ENCODE results near the gene TXNRD1.

Gene TXNRD1

DNA sequence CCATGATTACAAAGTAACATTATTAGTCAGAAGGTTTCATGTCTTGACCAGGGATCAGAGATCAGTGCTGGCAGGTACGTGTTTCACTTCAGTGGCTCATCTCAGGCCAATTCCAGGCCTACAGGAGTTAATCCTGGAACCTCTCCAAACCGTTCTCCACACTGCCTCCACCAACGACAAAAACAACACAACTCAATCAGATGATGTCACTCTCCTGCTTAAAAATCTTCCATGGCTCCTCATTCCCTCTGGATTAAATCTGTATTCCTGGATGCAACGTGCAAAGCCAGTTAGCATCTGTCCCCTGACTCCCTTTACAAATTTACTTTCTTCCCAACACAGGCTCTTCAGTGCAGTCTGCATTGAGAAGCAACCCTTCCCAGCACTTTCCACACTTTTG, 34.3 kb upstream of the TXNRD1 start:
- H2BK5ac ChIP-seq (ENCODE audit: low read length): no peak overlapping the region
- WGBS, 2 donors (ENCODE audit: extremely low coverage in 2 of 2, insufficient read length in 2 of 2, insufficient replicate concordance in 1 of 2): no CpG with 5 or more reads among the region's 4 CpGs

GRCh38 chr12:104182144-104182543, 33.4 kb upstream of the TXNRD1 start:
- Histone ChIP-seq H3K36me3 (replicated peaks in 1 of 2; ENCODE audit: control insufficient read depth in 2 of 2, insufficient read depth in 2 of 2, low read length in 2 of 2) (no peaks in the 10 kb centered on the region), H3K27ac (replicated peaks; ENCODE audit: low read length) (no peak overlapping the region), H3K4me1 (ENCODE audit: control insufficient read depth in 2 of 2, insufficient read depth in 1 of 2, low read depth in 1 of 2, low read length in 2 of 2) (no peaks in the 10 kb centered on the region), H3K14ac (ENCODE audit: low read length) (no peak overlapping the region), H3K23ac (ENCODE audit: low read depth, low read length, poor library complexity) (no peak overlapping the region), H2AFZ (ENCODE audit: low read length) (no peak overlapping the region), H3K9ac (ENCODE audit: low read depth, low read length, poor library complexity) (no peak overlapping the region), H3K79me1 (ENCODE audit: low read depth, low read length) (no peaks in the 10 kb centered on the region), H2BK15ac (ENCODE audit: low read length) (no peak overlapping the region), H3K4me2 (ENCODE audit: insufficient read depth, low read length, poor library complexity, severe bottlenecking) (no peak overlapping the region), H2BK120ac (ENCODE audit: low read depth, low read length) (no peak overlapping the region), H2AK5ac (ENCODE audit: low read depth, low read length) (no peak overlapping the region), H3K4me3 (ENCODE audit: low read length in 2 of 2) (no peak overlapping the region), H2BK5ac (ENCODE audit: low read length) (no peak overlapping the region), H4K91ac (ENCODE audit: low read depth, low read length, poor library complexity) (no peak overlapping the region), H2BK12ac (ENCODE audit: low read length) (no peak overlapping the region), H3K18ac (ENCODE audit: low read length) (no peak overlapping the region), H3K9me3 (replicated peaks in 1 of 2; ENCODE audit: control insufficient read depth in 2 of 2, insufficient read depth in 1 of 2, low read depth in 1 of 2, low read length in 2 of 2) (peaks cover 5 to 7% of the 10 kb centered on the region in 2 donors), H4K8ac (ENCODE audit: low read depth, low read length) (no peak overlapping the region), H3K4ac (ENCODE audit: low read length) (no peak overlapping the region), H3K27me3 (ENCODE audit: control insufficient read depth in 3 of 3, insufficient read depth in 3 of 3, low read depth in 1 of 3, low read length in 3 of 3) (peaks cover 0 to 10% (median 0%) of the 10 kb centered on the region in 3 experiments)
- WGBS, 2 donors (ENCODE audit: extremely low coverage in 2 of 2, insufficient read length in 2 of 2, insufficient replicate concordance in 1 of 2): no CpG with 5 or more reads among the region's 4 CpGs
- no peak for DNase-seq (ENCODE audit: low spot score)

More for the DNA sequence above, 34.3 kb upstream of the TXNRD1 start:
- Histone ChIP-seq H3K36me3 (replicated peaks in 1 of 2; ENCODE audit: control insufficient read depth in 2 of 2, insufficient read depth in 2 of 2, low read length in 2 of 2) (no peaks in the 10 kb centered on the region), H2AK5ac (ENCODE audit: low read depth, low read length) (no peak overlapping the region), H3K9me3 (replicated peaks in 1 of 2; ENCODE audit: control insufficient read depth in 2 of 2, insufficient read depth in 1 of 2, low read depth in 1 of 2, low read length in 2 of 2) (peaks cover 5 to 7% of the 10 kb centered on the region in 2 donors), H3K27ac (replicated peaks; ENCODE audit: low read length) (no peak overlapping the region), H2BK12ac (ENCODE audit: low read length) (no peak overlapping the region), H3K9ac (ENCODE audit: low read depth, low read length, poor library complexity) (no peak overlapping the region), H4K8ac (ENCODE audit: low read depth, low read length) (no peak overlapping the region), H3K14ac (ENCODE audit: low read length) (no peak overlapping the region), H3K23ac (ENCODE audit: low read depth, low read length, poor library complexity) (no peak overlapping the region), H3K18ac (ENCODE audit: low read length) (no peak overlapping the region), H3K27me3 (ENCODE audit: control insufficient read depth in 3 of 3, insufficient read depth in 3 of 3, low read depth in 1 of 3, low read length in 3 of 3) (peaks cover 0 to 12% (median 0%) of the 10 kb centered on the region in 3 experiments), H2BK120ac (ENCODE audit: low read depth, low read length) (no peak overlapping the region), H4K91ac (ENCODE audit: low read depth, low read length, poor library complexity) (no peak overlapping the region), H3K79me1 (ENCODE audit: low read depth, low read length) (no peaks in the 10 kb centered on the region), H3K4me1 (ENCODE audit: control insufficient read depth in 2 of 2, insufficient read depth in 1 of 2, low read depth in 1 of 2, low read length in 2 of 2) (no peaks in the 10 kb centered on the region), H3K4me3 (ENCODE audit: low read length in 2 of 2) (no peak overlapping the region), H3K4ac (ENCODE audit: low read length) (no peak overlapping the region), H2BK15ac (ENCODE audit: low read length) (no peak overlapping the region), H3K4me2 (ENCODE audit: insufficient read depth, low read length, poor library complexity, severe bottlenecking) (no peak overlapping the region), H2AFZ (ENCODE audit: low read length) (no peak overlapping the region)
- no peak for DNase-seq (ENCODE audit: low spot score)

GRCh38 chr12:104182621-104183378, 32.8 kb upstream of the TXNRD1 start:
- H3K4me2 ChIP-seq (ENCODE audit: insufficient read depth, low read length, poor library complexity, severe bottlenecking): no peak overlapping the region
- no peak overlapping the region for H3K9ac ChIP-seq (ENCODE audit: low read depth, low read length, poor library complexity)
- no peaks in the 10 kb centered on the region for H3K79me1 ChIP-seq (ENCODE audit: low read depth, low read length)
- no peak overlapping the region for H3K14ac ChIP-seq (ENCODE audit: low read length)
- H2AK5ac ChIP-seq (ENCODE audit: low read depth, low read length): no peak overlapping the region
- no peak overlapping the region for H3K23ac ChIP-seq (ENCODE audit: low read depth, low read length, poor library complexity)
- no peak overlapping the region for H2BK12ac ChIP-seq (ENCODE audit: low read length)
- H3K27ac ChIP-seq (replicated peaks; ENCODE audit: low read length): no peak overlapping the region
- peaks cover 0 to 9% (median 0%) of the 10 kb centered on the region in 3 experiments for H3K27me3 ChIP-seq (ENCODE audit: control insufficient read depth in 3 of 3, insufficient read depth in 3 of 3, low read depth in 1 of 3, low read length in 3 of 3)
- H4K8ac ChIP-seq (ENCODE audit: low read depth, low read length): no peak overlapping the region
- WGBS, 2 donors (ENCODE audit: extremely low coverage in 2 of 2, insufficient read length in 2 of 2, insufficient replicate concordance in 1 of 2): no CpG with 5 or more reads among the region's 5 CpGs
- H2BK15ac ChIP-seq (ENCODE audit: low read length): no peak overlapping the region
- H4K91ac ChIP-seq (ENCODE audit: low read depth, low read length, poor library complexity): no peak overlapping the region
- no peak overlapping the region for H2AFZ ChIP-seq (ENCODE audit: low read length)
- H2BK5ac ChIP-seq (ENCODE audit: low read length): no peak overlapping the region
- H3K4me3 ChIP-seq (ENCODE audit: low read length in 2 of 2): no peak overlapping the region
- H3K4ac ChIP-seq (ENCODE audit: low read length): no peak overlapping the region
- DNase-seq (ENCODE audit: low spot score): no peak
- peaks cover 5 to 8% of the 10 kb centered on the region in 2 donors for H3K9me3 ChIP-seq (replicated peaks in 1 of 2; ENCODE audit: control insufficient read depth in 2 of 2, insufficient read depth in 1 of 2, low read depth in 1 of 2, low read length in 2 of 2)
- H3K36me3 ChIP-seq (replicated peaks in 1 of 2; ENCODE audit: control insufficient read depth in 2 of 2, insufficient read depth in 2 of 2, low read length in 2 of 2): no peaks in the 10 kb centered on the region
- no peak overlapping the region for H2BK120ac ChIP-seq (ENCODE audit: low read depth, low read length)
- H3K4me1 ChIP-seq (ENCODE audit: control insufficient read depth in 2 of 2, insufficient read depth in 1 of 2, low read depth in 1 of 2, low read length in 2 of 2): no peaks in the 10 kb centered on the region
- no peak overlapping the region for H3K18ac ChIP-seq (ENCODE audit: low read length)

- Histone ChIP-seq H4K8ac (ENCODE audit: low read depth, low read length) (no peak overlapping the region), H2BK120ac (ENCODE audit: low read depth, low read length) (no peak overlapping the region), H3K4me2 (ENCODE audit: insufficient read depth, low read length, poor library complexity, severe bottlenecking) (no peak overlapping the region), H4K91ac (ENCODE audit: low read depth, low read length, poor library complexity) (no peak overlapping the region), H3K23ac (ENCODE audit: low read depth, low read length, poor library complexity) (no peak overlapping the region), H3K4ac (ENCODE audit: low read length) (no peak overlapping the region), H2BK5ac (ENCODE audit: low read length) (no peak overlapping the region), H3K9ac (ENCODE audit: low read depth, low read length, poor library complexity) (no peak overlapping the region), H3K36me3 (replicated peaks in 1 of 2; ENCODE audit: control insufficient read depth in 2 of 2, insufficient read depth in 2 of 2, low read length in 2 of 2) (no peaks in the 10 kb centered on the region), H3K9me3 (replicated peaks in 1 of 2; ENCODE audit: control insufficient read depth in 2 of 2, insufficient read depth in 1 of 2, low read depth in 1 of 2, low read length in 2 of 2) (peaks cover 5 to 10% of the 10 kb centered on the region in 2 donors), H3K79me1 (ENCODE audit: low read depth, low read length) (no peaks in the 10 kb centered on the region), H3K27ac (replicated peaks; ENCODE audit: low read length) (no peak overlapping the region), H3K4me1 (ENCODE audit: control insufficient read depth in 2 of 2, insufficient read depth in 1 of 2, low read depth in 1 of 2, low read length in 2 of 2) (no peaks in the 10 kb centered on the region), H3K4me3 (ENCODE audit: low read length in 2 of 2) (no peak overlapping the region), H3K18ac (ENCODE audit: low read length) (no peak overlapping the region), H3K14ac (ENCODE audit: low read length) (no peak overlapping the region), H2BK12ac (ENCODE audit: low read length) (no peak overlapping the region), H2AFZ (ENCODE audit: low read length) (no peak overlapping the region), H2AK5ac (ENCODE audit: low read depth, low read length) (no peak overlapping the region), H3K27me3 (ENCODE audit: control insufficient read depth in 3 of 3, insufficient read depth in 3 of 3, low read depth in 1 of 3, low read length in 3 of 3) (peaks cover 0 to 7% (median 0%) of the 10 kb centered on the region in 3 experiments), H2BK15ac (ENCODE audit: low read length) (no peak overlapping the region)
- WGBS, 2 donors (ENCODE audit: extremely low coverage in 2 of 2, insufficient read length in 2 of 2, insufficient replicate concordance in 1 of 2): no CpG with 5 or more reads among the region's 3 CpGs
- DNase-seq (ENCODE audit: low spot score): no peak
Observed at GRCh38 chr12:104183443-104183842, 32.1 kb upstream of the TXNRD1 start.

All from neuronal stem cell (in vitro differentiated cells).